Heart left ventricle (tissue), 16 donors: Measurements from ENCODE around the gene RIN2. TPM values are rescaled to one million over a fixed set of nuclear protein-coding genes. Genes with fewer than 3 reads are reported as not detected.

ENCODE experiments used
- ATAC-seq, 4 donors: fragments of 200-7000 bp; cut with Tn5 transposase; one replicate each; pipeline ENCODE4 v1.9.1; 2020 to 2022; ENCODE audit warnings: moderate library complexity in 4 of 4, mild to moderate bottlenecking in 3 of 4, moderate number of reproducible peaks in 1 of 4
- DNase-seq, 5 donors: peaks; one replicate each; pipeline ENCODE4 v3.0.0-alpha.2; 2020
- H3K27ac ChIP-seq, 12 donors: fragments of 200-600 bp; sonication (generic) in 4 of 12; one replicate each; pipeline versions ENCODE4 v1.5.0 to v1.8.0; 2016 to 2022; ENCODE audit warnings: mild to moderate bottlenecking in 2 of 12
- H3K27me3 ChIP-seq, 9 donors: fragments of 200-600 bp; sonication (generic) in 2 of 9; one replicate each; pipeline versions ENCODE4 v1.5.1 to v1.8.0; 2016 to 2022; ENCODE audit warnings: mild to moderate bottlenecking in 3 of 9
- H3K36me3 ChIP-seq, 9 donors: fragments of 200-600 bp; sonication (generic) in 2 of 9; one replicate each; pipeline versions ENCODE4 v1.5.0 to v1.8.0; 2018 to 2022; ENCODE audit warnings: mild to moderate bottlenecking in 2 of 9
- H3K4me1 ChIP-seq, 12 donors: fragments of 200-600 bp; sonication (generic) in 4 of 12; one replicate each; pipeline versions ENCODE4 v1.5.0 to v1.8.0; 2016 to 2022; ENCODE audit warnings: mild to moderate bottlenecking in 3 of 12
- H3K4me3 ChIP-seq, 12 donors: fragments of 200-600 bp; sonication (generic) in 4 of 12; one replicate each; pipeline versions ENCODE4 v1.5.0 to v1.8.0; 2017 to 2022; ENCODE audit warnings: mild to moderate bottlenecking in 9 of 12, moderate library complexity in 4 of 12
- H3K9me3 ChIP-seq, 12 donors: fragments of 200-600 bp; sonication (generic) in 4 of 12; one replicate each; pipeline versions ENCODE4 v1.5.0 to v1.8.0; 2016 to 2022; ENCODE audit warnings: mild to moderate bottlenecking in 1 of 12
- CTCF ChIP-seq, 12 donors: fragments of 200-600 bp; sonication (generic) in 4 of 12; IDR thresholded peaks; one replicate each; pipeline versions ENCODE4 v1.5.0 to v1.8.0; 2018 to 2022; ENCODE audit warnings: antibody characterized with exemption in 12 of 12, mild to moderate bottlenecking in 5 of 12
- POLR2A ChIP-seq, 2 donors: fragments of 450-650 bp; IDR thresholded peaks; one replicate each; pipeline ENCODE4 v1.6.1; 2017; ENCODE audit warnings: antibody characterized with exemption in 2 of 2, mild to moderate bottlenecking in 2 of 2, moderate library complexity in 2 of 2
- WGBS, 4 donors: extraction: QIAGEN DNeasy Blood & Tissue Kit in 2 of 4; methylation state at CpG; one replicate each; pipeline versions ENCODE4 v1.1.5 to v1.1.7; 2013 to 2018; 5-methylcytosine and 5-hydroxymethylcytosine counted together
- intact Hi-C, 10 donors: fragments of 100-400 bp; cut with DNase I; formaldehyde crosslinking; loops; one replicate each; pipeline versions ENCODE4 v1.11.1 to v1.14.2; 2022
- polyA plus RNA-seq, 2 donors: library from polyadenylated mRNA; stranded (reverse); fragments of 200-250 nt; gene quantifications; one replicate each; pipeline ENCODE4 v1.2.3, GENCODE V29; 2013
- total RNA-seq, 9 donors: library from RNA; depleted of rRNA in 2 of 9; stranded (reverse); fragments of >200 nt in 2 of 9; fragmentation: NEBNext Ultra II Directional in 3 of 9; extraction: Animal tissue kit (Norgen Biotek cat#: 25700) in 3 of 9; gene quantifications; one replicate each; pipeline versions ENCODE4 v1.1.0 to v1.2.4, GENCODE V29; 2016 to 2023
- donor health status: ischemic (EF 13 %, LVEDD 7.1; RV severe dilation, severe dysfunction).
- donor health status: healthy with polysubstance abuse.
- donor health status: DM: no; HTN: yes; CAD: no.
- donor health status: DM: no; HTN: no; CAD: no.
- donor health status: ischemic (EF 25% LVEDD 6.9; RV normal size, moderate dysfunction).
- donor health status: ischemic (EF 25% LVEDD 5.7; RV mildly dilated, moderate dysfunction).
- donor health status: healthy.
- donor health status: DM: yes; HTN: yes; CAD: no.
- donor health status: ischemic (EF 35%, LVEDD 5.7; RV mildly dilated, moderate dysfunction).
- donor health status: nonischemic (EF 11% LVEDD 7.7; RV severe dilation, severe dysfunction).
- donor health status: DM: yes; HTN: yes; CAD: no.
- donor health status: PGD.
- donor health status: ischemic (EF 29% LVEDD 5.4; RV normal size, mild dysfunction).
- donor health status: nonischemic (EF 23%, LVEDD 6.1; RV moderate dilation, normal function).

Gene RIN2
- total and polyA plus RNA-seq, 11 donors = 15.0 to 76.5 (median 56.7) TPM

- Histone ChIP-seq H3K27ac (no peak overlapping the region), H3K9me3 (no peaks in the 10 kb centered on the region), H3K4me3 (no peak overlapping the region), H3K27me3 (no peaks in the 10 kb centered on the region), H3K36me3 (no peaks in the 10 kb centered on the region), H3K4me1 (no peaks in the 10 kb centered on the region)
- ATAC-seq (no peak), DNase-seq (no peak)
- TF ChIP-seq CTCF (IDR thresholded peaks at IDR 0.05) (no peak), POLR2A (IDR thresholded peaks at IDR 0.05) (no peak)
- intact Hi-C loops = no loop called here
- 69 to 86% (median 84%) methylated on average over 8 to 11 of the region's 11 CpGs for WGBS, 4 donors
These were observed 34.1 kb upstream of the RIN2 start for GRCh38 chr20:19723813-19724430.

GRCh38 chr20:19725373-19725772, 32.7 kb upstream of the RIN2 start:
- H3K4me3 ChIP-seq = no peak overlapping the region
- DNase-seq = no peak
- WGBS, 4 donors = 96 to 98% (median 97%) methylated on average over 4 of the region's 4 CpGs
- H3K27ac ChIP-seq = no peak overlapping the region
- intact Hi-C loops = loop anchor here in 1 of 10 donors (1.0 kb wide), 1 partner anchor 11 kb away; no protein-coding TSS in a partner anchor
- H3K9me3 ChIP-seq = no peaks in the 10 kb centered on the region
- TF ChIP-seq POLR2A (IDR thresholded peaks at IDR 0.05) = no peak
- TF ChIP-seq CTCF (IDR thresholded peaks at IDR 0.05) = no peak
- ATAC-seq = no peak
- H3K36me3 ChIP-seq = no peaks in the 10 kb centered on the region
- no peaks in the 10 kb centered on the region for H3K4me1 ChIP-seq
- no peaks in the 10 kb centered on the region for H3K27me3 ChIP-seq

- 91 to 100% (median 96%) methylated on average over 1 of the region's 1 CpG for WGBS, 4 donors
- no peaks in the 10 kb centered on the region for H3K4me1 ChIP-seq
- no peaks in the 10 kb centered on the region for H3K27me3 ChIP-seq
- intact Hi-C loops = loop anchor here in 1 of 10 donors (1.0 kb wide), 1 partner anchor 12 kb away; no protein-coding TSS in a partner anchor
- H3K36me3 ChIP-seq = no peaks in the 10 kb centered on the region
- H3K4me3 ChIP-seq = no peak overlapping the region
- DNase-seq (no peak), ATAC-seq (no peak)
- no peak overlapping the region for H3K27ac ChIP-seq
- no peaks in the 10 kb centered on the region for H3K9me3 ChIP-seq
- TF ChIP-seq POLR2A (IDR thresholded peaks at IDR 0.05) (no peak), CTCF (IDR thresholded peaks at IDR 0.05) (no peak)
These were observed 32.1 kb upstream of the RIN2 start for GRCh38 chr20:19725814-19726525.

DNA sequence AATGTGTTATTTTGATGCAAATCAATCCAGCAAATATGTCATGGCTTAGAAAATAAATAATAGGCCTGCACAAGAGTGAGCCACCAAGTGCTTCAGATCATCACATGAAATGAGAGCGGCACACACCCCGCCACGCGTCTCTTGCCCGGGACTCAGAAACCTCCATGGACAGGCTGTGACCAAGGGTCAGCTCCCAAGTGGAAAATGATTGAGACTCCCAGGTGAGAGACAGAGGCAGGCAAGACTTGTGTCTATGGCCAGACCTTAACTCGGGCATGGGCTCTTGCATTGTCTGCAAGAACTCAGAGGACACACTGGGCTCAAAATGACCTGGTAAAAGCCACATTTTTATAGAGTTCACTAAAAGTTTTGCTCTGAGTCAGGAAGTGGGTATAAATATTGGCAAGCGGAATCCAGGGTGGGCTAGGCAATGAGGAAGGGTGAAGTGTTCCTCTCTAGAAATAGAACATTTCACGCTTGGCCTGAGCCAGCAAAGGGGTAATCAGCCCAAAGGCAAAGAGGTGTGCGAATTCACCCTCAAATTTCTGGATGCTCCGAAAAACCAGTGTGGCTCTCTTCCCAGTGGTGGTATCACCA, 30.7 kb upstream of the RIN2 start:
- WGBS, 4 donors = 94 to 97% (median 96%) methylated on average over 10 of the region's 10 CpGs

More for the DNA sequence above, 30.7 kb upstream of the RIN2 start:
- no peak overlapping the region for H3K4me3 ChIP-seq
- H3K27me3 ChIP-seq = no peaks in the 10 kb centered on the region
- no peak overlapping the region for H3K27ac ChIP-seq
- no peak for DNase-seq
- H3K4me1 ChIP-seq = no peaks in the 10 kb centered on the region
- TF ChIP-seq CTCF (IDR thresholded peaks at IDR 0.05) = no peak
- TF ChIP-seq POLR2A (IDR thresholded peaks at IDR 0.05) = no peak
- no peaks in the 10 kb centered on the region for H3K36me3 ChIP-seq
- no peak for ATAC-seq
- intact Hi-C loops = no loop called here
- H3K9me3 ChIP-seq = no peaks in the 10 kb centered on the region
